NCI-H748 (cell line): Measurements from ENCODE around the gene ASIC3.
A peak's percentile ranks its signal among the peaks of the same experiment; 100 is the strongest.

Experiments used
- DNase-seq: peaks from one replicate; lab custom pipeline; 2025; ENCODE audit not compliant: unreplicated experiment; lab: John Stamatoyannopoulos, UW

The ASIC3 gene

DNA sequence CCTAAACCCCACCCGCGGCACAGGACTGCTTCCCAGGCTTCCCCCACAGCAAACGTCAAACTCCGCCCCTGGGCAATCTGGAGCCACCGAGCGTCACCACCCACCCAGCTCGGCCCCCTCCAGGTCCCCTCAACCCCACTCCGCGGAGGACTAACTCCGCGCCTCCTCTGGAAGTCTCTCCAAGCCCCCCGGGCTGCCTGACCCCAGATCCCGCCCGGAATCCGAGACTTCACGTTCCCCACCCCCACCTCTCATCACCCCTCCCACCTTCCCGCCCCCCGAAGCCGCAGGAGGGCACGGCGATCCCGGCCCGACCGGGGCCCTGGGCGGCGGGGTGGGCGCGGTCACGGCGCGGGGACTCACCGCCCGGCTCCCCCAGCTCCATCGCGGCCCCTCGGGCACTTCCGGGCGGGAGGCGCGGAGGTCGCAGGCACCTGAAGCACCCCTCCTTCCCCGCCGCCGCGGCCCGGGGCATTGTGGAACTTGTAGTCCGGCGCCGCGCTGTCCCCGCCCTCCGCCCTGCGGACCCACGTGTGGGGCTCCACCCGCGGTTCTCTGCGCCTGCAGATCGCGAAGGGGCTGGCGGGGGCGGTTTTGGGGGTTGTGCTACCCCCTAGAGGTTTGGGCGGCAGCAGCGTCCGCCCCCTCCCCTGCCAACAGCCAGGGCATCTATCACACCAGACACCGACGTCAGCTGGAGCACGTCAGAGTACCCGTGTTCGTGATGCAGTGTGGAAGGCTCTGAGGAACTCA, 34.9 kb downstream of the ASIC3 start, which contains the start of gene TMUB1:
Gene TMUB1 (minus strand): TSS at position 423 of the 753 bp plus-strand sequence. CDS start 930 bp downstream, outside the sequence.
- DNase-seq: peak; percentile 84

DNA sequence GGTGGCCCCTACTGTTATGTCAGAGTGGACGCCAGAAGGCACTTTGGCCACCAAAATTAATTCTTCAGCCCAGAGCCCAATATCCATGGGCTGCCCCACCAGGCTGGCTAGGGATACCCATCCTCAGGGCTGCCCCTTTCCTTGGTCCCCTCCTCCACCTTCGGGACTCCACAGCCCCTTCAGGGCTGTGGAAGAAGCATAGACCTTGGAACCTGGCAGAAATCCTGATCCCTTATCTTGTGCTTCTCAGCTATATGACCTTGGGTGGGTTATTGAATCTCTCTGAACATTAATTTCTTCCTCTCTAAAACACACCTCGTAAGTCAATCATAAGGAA, 35.5 kb downstream of the ASIC3 start:
- no peak for DNase-seq

DNA sequence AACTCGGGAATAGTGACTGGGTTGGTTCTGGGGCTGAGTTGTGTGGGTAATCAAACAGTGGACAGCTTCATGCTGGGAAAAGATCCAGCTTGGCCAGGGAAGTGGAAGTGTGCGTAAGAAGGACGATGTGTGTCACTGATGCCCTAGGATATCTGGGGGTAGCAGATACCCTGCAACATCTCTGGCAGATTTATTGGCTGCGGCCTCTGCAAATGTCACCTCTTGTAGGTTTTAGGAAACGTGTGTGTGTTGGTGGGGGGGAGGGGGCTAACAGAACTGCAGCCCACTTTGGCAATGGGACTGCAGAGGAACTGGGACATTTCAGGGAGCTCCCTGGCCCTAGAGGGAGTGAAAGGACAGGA, 37.0 kb downstream of the ASIC3 start:
- no peak for DNase-seq

DNA sequence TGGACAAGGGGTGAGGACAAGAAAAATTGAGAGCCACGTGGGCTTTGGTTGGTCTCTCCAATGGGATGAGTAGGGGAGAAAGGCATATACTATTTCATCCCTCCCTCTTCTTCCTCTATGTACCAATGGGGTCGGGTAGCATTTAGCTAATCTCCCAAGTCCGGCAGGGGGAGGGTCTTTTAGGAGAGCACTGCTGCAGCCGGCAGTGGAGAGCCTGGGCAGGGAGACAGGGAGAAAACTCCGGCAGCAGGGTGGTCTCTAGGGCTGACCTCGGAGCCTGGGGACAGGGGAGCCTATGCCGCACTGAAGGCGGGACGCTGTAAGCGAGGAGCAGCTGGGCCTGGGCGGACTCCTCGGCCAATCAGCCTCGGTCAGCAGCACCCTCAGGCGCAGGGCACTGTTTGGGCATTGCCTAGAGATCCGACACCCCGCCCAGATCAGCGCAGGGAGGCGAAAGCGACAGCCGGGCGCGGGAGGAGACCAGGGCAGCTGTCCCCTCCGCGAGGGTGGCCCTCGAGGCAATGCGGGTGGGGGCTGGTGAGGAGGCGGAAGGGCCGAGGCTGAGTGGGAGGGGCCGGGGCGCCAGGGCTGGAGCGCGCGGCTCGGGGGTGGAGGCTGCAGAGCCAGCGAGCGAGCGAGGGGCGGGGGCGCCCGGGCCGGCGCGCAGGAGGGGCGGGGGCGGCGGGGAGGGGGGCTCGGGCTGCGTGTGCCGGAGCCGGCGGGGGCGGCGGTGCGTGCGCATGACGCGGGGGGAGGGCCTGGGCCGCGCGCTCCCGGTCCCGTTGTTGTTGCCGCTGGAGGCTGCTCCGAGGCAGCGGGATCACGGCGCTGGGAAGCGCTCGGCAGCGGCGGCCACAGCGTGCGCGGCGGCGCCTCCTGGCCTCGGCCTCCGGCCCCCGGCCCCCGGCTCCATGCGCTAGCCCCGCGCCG, 37.6 kb downstream of the ASIC3 start, which contains the start of gene AGAP3:
Gene AGAP3 (plus strand): TSS at position 785 of the 930 bp plus-strand sequence. CDS start 267 bp downstream, outside the sequence.
- DNase-seq: peak; percentile 90

DNA sequence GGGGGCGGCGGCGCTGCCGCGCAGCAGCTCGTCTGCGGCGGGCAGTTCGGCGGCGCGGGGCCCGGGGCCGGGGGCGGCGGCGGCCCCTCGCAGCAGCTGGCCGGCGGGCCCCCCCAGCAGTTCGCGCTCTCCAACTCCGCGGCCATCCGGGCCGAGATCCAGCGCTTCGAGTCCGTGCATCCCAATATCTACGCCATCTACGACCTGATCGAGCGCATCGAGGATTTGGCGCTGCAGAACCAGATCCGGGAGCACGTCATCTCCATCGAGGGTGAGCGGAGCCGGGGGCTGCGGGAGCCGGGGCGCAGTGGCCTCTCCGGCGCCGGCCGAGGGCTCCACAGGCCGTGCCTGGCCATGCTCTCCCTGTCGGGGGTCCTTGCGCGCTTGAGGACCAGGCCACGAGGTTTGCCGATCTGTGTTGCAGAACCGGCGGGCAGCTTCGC, 38.5 kb downstream of the ASIC3 start:
- peak; percentile 57 for DNase-seq

DNA sequence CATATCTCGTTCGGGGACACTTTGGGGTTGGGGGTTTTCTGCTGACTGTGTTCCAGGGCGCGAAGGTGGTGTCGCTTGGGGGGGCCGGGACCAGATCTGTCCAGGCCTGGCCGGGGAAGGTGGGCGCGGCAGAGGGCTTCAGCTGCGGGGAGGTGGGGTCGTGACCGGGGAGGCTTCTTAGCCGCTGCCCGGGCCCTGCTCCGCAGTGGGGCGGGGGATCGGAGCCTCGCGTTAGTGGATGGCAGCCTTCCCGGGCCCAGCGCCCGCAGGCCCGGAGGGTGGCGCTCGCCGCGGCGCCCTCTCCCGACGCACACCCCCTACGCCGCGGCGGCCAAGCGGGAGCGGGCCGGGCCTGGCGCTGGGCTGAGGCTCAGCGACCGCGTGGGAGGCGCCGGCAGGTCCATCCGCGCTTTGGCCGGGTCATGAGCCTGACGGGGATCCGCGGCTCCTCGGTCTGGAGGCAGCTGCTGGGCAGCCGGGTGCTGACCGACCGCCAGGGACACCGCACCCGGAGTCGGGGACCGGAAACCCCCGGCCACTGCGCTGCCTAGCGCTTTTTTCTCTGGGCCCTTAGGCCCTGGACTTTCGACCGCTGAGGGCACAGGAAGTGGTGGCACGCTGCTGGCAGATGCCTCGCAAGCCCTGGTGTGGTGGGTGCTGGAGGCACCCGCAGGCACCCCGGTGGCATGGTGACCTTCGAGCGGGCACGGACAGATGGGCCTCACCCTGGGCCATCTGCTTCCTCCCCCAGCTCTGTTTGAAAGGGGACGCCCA, 39.1 kb downstream of the ASIC3 start:
- DNase-seq: peak; percentile 59

DNA sequence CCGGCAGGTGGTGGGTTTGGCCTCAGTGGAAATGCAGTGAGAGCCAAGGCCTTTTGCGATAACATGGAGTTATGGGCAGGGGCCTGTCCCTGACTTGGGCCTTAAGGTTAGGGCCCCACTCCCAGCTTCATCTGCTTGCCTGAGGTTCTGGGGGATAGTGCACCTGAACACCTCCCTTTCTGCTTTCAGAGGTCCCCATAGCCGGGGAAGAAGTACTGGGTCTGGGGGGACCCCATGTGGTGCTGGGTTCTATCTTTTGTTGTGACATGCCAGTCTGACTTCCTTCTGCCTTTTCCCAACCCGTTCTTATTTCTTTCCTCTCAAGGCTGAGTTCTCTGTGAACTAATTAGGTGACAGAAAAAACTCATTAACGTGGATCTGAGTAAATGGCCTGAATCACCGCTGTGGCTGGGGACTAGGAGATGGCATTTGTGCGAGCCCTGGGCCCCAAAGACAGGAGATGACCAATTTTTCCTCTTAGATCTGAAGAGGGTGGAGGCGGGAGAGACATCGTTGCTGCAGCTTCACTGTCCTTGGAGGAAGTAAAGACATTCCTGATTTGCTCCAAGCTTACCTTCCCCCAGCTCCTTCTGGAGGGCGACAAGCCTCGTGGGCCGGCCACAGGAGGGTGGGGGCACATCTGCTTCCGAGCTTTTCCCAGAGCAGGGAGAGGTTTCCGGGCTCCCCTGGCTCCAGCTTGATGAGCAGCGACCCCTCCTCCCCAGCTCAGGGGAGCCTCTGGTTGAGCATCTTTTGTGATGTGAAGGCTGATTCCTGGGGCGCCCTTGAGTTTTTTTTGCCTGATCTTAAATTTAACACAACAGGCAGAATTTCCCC, 39.9 kb downstream of the ASIC3 start:
- peak; percentile 43 for DNase-seq

DNA sequence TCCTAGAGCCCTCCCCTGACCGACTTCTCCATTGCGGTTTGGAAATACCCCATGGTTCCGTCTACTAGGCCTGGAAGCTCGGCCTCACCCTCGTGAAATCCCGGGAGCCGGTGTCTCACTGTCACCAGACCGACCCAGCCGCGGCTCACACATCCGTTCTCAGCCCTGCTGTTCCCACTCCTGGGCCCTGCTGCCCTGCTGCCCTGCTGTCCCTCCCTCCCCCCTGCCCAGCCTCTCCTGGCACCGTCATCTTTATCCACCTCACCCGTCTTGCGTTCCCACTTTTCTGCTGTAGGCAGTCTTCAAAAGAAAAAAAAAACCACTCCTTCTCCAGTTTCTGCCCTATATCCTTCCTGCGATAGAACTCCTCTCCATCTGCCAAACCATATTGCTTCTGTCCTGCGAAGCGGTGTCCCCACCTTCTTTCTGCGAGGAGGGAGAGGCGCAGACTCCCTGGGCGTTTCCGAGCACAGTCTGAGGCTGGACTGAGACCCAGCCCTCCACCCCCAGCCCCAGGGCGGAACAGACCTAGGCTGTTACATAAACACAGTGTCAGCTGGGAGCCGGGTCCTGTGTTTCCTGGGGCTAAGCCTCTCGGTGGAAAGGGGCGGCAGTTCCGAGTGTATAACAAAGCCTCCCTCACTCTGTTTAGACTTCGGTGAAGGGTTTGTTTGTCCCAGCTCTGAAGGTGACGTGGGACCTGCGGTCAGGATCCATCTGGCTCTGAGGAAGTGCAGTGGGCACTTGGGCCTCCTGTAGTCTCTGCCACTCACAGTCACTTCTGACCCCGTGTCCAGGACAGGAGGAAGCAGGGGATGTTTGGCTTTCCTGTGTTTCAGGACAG, 40.7 kb downstream of the ASIC3 start:
- DNase-seq: no peak

DNA sequence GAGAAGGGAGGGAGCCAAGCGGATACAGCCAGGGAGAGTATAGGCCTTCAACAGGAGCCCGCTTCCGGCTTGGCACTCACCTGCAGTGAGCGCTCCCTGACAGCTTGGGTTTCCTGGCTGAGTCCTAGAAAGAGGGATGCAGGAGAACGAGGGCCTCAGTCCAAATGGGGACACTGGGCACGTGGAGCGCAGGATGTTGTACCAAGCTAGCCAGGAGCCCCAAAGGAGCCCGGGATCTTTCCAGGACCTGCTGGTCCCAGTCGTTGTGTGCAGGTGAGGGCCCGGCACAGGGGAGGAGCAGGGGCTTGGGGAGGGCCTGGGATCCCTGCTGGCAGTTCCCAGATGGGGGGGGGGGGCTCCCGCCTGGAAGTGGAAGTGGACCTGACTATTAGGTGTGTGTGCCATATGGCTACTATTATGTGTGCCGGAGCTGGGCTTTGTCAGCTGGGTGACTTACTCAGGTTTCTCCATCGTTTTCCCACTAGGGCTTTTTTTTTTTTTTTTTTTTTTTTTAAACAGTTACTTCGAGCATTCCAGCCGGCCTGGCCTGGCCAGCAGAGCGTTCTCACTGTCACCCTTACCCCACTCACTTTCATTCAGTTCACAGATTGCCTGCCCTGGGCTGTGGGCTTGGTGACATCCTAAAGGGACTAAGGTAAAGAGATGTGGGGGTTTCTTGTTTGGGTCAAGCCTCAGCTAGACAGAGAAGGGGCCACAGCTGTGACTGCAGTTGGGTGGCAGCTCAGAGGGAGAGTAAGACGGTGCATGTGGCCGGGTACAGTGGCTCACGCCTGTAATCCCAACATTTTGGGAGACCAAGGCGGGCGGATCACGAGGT, 41.8 kb downstream of the ASIC3 start:
- no peak for DNase-seq

DNA sequence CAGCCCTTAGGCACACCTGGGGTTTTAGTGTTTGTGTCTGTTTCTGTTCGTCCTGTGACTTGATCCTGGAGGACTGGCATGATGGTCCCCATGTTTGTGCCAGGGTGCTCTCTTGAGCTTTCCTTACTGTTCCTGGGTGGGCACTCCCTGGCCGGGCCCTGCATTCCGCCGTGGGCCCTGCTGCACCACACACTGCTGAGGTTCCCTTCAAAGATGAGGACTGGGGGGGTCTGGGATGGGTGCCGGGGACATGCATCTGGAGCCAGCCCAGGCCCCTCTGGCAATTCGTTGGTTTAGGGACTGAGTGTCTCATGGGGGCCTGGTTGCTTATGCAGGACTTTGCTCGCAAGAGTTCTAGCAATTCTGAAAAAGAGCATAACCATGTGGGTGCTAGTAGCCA, 42.7 kb downstream of the ASIC3 start:
- no peak for DNase-seq

DNA sequence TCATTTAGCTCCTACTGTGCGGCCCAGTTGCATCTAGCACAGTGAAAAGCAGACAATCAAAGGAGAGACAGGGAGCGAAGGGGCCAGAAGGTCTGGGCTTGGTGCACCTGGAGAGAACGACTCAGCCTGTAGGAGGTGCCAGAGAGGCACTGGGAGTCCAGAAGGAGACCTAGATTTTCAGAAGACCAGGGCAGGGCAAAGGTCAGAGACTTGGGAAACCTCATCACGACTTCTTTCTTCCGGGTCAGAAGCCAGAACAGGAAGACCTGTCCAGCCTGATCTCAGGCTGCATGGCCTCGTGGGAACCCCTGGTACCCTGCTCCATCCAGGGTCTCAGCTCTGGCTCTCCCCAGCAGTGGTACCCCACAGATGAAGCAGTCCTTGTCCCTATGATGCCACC, 43.1 kb downstream of the ASIC3 start:
- no peak for DNase-seq

DNA sequence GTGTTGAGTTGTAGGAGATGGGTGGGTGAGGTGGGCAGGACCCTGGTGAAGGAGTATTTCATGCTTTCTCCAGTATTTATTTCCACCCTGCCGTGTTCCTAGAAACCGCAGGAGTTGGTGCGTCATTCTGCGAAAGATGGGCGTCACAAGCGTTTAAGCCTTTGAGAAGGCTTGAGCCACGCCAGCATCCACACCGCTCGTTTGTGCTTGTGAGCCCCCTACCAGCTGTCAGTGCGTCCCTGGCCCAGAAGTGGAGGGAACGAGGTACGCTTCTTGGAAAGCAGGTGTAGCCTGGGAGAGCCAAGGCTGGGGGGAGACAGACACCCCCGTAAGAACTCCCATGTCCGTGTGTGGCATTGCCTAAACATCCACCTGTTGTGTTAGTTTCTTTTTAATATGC, 43.7 kb downstream of the ASIC3 start:
- DNase-seq: no peak

DNA sequence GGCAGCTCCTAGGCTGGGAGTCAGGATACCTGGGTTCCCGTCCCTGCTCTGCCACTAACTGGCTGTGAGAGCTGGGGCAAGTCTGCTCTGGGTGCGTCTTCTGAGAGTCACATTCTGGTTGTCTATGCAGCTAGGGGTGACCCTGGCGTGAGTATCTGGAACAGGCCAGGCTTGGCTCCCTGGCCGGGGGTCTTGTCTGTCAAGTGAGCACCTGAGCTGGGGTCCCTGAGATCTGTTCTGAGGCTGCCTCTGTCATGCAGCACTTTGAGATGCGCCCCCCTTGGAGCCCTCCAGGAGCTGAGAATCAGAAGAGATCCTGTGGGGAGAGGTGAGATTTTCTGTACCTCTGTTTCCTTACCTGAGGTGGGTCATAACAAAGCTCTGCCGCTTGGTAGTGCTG, 45.4 kb downstream of the ASIC3 start:
- no peak for DNase-seq

DNA sequence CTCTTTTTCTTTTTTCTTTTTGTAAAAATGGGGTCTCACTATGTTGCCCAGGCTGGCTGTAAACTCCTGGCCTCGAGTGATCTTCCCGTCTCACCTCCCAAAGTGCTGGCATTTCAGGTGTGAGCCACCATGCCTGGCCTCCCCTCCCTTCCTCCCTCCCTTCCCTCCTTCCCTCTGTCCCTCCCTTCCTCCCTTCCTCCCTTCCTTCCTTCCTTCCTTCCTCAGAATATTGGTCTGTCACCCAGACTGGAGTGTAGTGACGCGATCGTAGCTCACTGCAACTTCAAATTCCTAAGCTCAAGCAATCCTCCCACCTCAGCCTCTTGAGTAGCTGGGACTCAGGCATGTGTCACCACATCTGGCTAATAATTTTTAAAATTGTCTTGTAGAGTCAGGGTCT, 46.3 kb downstream of the ASIC3 start:
- no peak for DNase-seq

DNA sequence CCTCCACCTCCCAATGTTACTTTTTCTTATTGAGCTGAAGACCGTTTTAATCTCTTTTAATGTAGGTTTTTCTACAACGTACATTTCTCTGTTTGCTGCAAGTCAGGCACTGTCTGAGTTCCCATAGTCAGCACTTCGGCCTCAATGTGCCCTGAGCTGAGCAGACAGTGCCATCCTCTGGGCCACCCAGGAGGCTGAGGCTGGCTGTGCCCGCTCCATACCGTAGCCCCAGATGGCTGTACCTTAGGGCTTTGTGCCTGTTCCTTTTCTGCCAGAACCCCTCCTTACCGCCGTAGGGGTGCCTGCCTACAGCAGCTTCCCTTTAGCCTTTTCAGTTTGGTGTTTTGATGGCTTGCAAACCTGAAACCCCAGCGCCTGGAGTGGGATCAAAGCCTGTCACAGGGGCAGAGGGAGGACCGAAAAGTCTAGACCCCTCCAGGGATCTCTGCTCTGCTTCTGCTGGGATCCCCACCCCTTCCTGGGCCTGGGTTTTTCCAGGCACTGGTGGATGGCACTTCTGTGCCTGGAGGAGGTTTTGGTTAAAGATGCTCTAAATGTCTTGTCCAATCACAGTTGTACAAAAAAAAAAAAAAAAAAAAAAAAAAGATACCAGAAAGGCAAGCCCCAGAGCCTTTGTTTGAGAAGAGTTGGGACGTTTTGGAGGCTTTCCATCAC, 46.9 kb downstream of the ASIC3 start:
- no peak for DNase-seq

DNA sequence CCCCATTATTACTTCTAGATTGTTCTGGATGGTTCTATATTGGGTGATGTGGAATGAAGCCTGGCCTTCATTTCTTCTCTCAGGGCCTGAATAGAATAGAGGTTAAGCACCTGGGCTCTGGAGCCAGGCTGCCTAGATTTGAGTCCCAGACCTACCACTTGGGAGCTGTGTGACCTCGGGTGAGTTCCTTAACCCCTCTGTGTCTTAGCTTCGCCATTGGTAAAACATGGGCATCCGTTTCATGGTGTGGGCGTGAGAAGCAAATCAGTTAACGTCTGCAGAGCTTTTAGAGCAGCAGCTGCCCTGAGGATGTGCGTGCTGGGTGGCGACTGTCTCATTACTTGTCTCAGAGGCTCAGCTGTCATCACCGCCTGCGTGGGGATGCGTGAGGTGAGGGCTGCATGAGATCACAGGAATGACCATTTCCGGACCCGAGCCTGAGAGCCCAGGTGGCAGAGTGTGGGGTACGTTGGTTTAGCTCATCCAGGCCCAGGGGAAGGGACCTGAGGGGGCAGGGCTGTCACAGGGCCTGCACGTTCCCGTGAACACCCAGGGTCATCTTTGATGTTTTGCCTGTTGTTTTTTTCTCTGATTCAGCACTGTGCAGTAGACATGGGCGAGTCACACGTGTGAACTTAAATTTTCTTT, 47.6 kb downstream of the ASIC3 start:
- DNase-seq: no peak

DNA sequence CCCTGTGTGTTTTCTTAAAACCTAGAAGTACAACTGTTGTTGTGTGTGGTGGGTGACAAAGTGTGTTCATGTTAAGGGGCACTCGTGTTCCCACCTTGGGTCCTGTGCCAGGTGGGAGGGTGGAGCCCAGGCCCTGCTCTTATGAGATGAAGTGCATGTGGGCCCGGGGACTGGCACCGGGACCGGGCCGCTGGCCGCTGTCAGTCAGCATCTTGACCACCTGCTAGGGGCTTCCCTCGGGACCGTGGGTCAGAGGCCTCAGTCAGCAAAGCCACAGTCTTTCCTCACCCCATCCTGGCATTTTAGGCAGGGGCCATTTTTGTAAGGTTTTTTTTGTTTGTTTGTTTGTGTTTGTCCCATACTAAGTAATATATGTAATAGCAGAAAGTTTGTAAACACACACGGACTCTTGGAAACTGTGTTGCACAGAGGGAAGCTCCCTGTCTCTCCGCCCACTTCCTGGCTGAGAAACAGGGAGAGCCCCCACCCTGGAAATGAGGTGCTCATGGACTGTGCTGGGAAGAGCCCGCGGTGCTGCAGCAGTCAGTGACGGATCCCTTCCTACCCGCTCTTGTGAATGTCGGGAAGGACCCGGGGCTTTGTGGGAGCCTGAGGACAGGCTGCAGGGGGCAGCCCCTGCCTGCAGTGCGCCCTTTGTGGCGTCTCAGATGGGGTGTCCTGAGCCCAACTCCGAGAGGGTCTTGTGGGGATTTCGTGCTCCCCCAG, 51.3 kb downstream of the ASIC3 start:
- no peak for DNase-seq
